H1 (cell line): ENCODE results near the gene HSD11B1L. TPM values are rescaled to one million over a fixed set of nuclear protein-coding genes. Genes with fewer than 3 reads are reported as not detected.

Source experiments
- CTCF ChIA-PET: fragments of 300-600 bp; sonication (Branson Sonifier 250); formaldehyde crosslinking; loops from one replicate; lab custom pipeline; 2021; ENCODE audit not compliant: partially characterized antibody; lab: Charles Lee
- POLR2A ChIA-PET: fragments of 300-600 bp; sonication (Branson Sonifier 250); formaldehyde crosslinking; loops from one replicate; lab custom pipeline; 2021; ENCODE audit warnings: inconsistent platforms; ENCODE audit not compliant: partially characterized antibody; lab: Charles Lee
- DNase-seq, 2 experiments: peaks; one replicate each; pipeline versions ENCODE4 v3.0.0 to v3.0.0-alpha.2; 2010 to 2022; ENCODE audit warnings: low spot score in 2 of 2, low read depth in 1 of 2, mixed read lengths in 1 of 2
- FAIRE-seq: peaks from 2 replicates; lab custom pipeline; 2011; peaks lifted over from hg19 to GRCh38; lab: Jason Lieb, UNC
- H2AFZ ChIP-seq: 2 replicates; pipeline ENCODE4 v1.8.1; 2012; ENCODE audit warnings: low read length, inconsistent platforms
- H2AK5ac ChIP-seq: 2 replicates; pipeline ENCODE4 v1.6.1; 2013; ENCODE audit warnings: low read depth, low read length
- H2BK120ac ChIP-seq: replicated peaks from 2 replicates; pipeline ENCODE3; 2013; ENCODE audit warnings: low read depth, low read length, inconsistent platforms
- H2BK12ac ChIP-seq: 2 replicates; pipeline ENCODE4 v1.6.1; 2013; ENCODE audit warnings: low read depth, low read length
- H2BK15ac ChIP-seq: 2 replicates; pipeline ENCODE4 v1.6.1; 2013; ENCODE audit warnings: low read length
- H2BK20ac ChIP-seq: 2 replicates; pipeline ENCODE4 v1.6.1; 2013; ENCODE audit warnings: low read length
- H2BK5ac ChIP-seq: 2 replicates; pipeline ENCODE4 v1.6.1; 2013; ENCODE audit warnings: low read depth, low read length
- H3K14ac ChIP-seq: 2 replicates; pipeline ENCODE4 v1.6.1; 2013; ENCODE audit warnings: inconsistent platforms; ENCODE audit not compliant: insufficient read length
- H3K18ac ChIP-seq: 2 replicates; pipeline ENCODE4 v1.6.1; 2013; ENCODE audit warnings: low read length; ENCODE audit errors: extremely low read depth
- H3K23ac ChIP-seq: 2 replicates; pipeline ENCODE4 v1.6.1; 2013; ENCODE audit warnings: inconsistent platforms; ENCODE audit not compliant: insufficient read length
- H3K23me2 ChIP-seq: 2 replicates; pipeline ENCODE4 v1.6.1; 2013; ENCODE audit warnings: low read depth, low read length
- H3K27ac ChIP-seq: 2 replicates; pipeline ENCODE4 v1.6.1; 2011; ENCODE audit warnings: low read depth, low read length, inconsistent platforms
- H3K27me3 ChIP-seq, 4 experiments: replicated peaks in 1 of 4; 1 replicate in 1 of 4; 2 replicates in 3 of 4; pipeline versions ENCODE4 v1.6.1 to v1.8.1; 2011 to 2013; ENCODE audit warnings: low read length in 3 of 4, mild to moderate bottlenecking in 3 of 4, inconsistent platforms in 2 of 4, mixed read lengths in 2 of 4, moderate library complexity in 1 of 4; ENCODE audit not compliant: control insufficient read depth in 3 of 4, insufficient read depth in 3 of 4; ENCODE audit errors: extremely low read depth in 1 of 4
- H3K36me3 ChIP-seq, 4 experiments: 2 replicates each; pipeline versions ENCODE4 v1.6.1 to v1.8.1; 2011 to 2013; ENCODE audit warnings: mild to moderate bottlenecking in 4 of 4, low read length in 3 of 4, moderate library complexity in 2 of 4, control low read depth in 1 of 4, inconsistent platforms in 1 of 4; ENCODE audit not compliant: insufficient read depth in 4 of 4, control insufficient read depth in 2 of 4
- H3K4ac ChIP-seq: replicated peaks from 2 replicates; pipeline ENCODE3; 2013; ENCODE audit warnings: low read length, low read depth, mixed read lengths, inconsistent platforms; ENCODE audit not compliant: insufficient read length
- H3K4me1 ChIP-seq, 4 experiments: replicated peaks in 1 of 4; 1 replicate in 1 of 4; 2 replicates in 3 of 4; pipeline versions ENCODE4 v1.6.1 to v1.8.1; 2011 to 2013; ENCODE audit warnings: low read length in 3 of 4, inconsistent platforms in 2 of 4, mixed read lengths in 1 of 4; ENCODE audit not compliant: insufficient read depth in 4 of 4, control insufficient read depth in 3 of 4
- H3K4me2 ChIP-seq, 2 experiments: 2 replicates each; pipeline versions ENCODE4 v1.6.1 to v1.8.1; 2011 to 2013; ENCODE audit warnings: low read depth in 2 of 2, low read length in 2 of 2, control low read depth in 1 of 2, inconsistent platforms in 1 of 2, mild to moderate bottlenecking in 1 of 2; ENCODE audit not compliant: insufficient read depth in 1 of 2
- H3K4me3 ChIP-seq, 4 experiments: fragments of 200-600, 300-600 bp in 1 of 4; sonication (generic), shearing (Covaris generic), sonication (Bioruptor Twin) in 1 of 4; 2 replicates each; pipeline versions ENCODE4 v1.5.1 to v1.8.1; 2011 to 2016; ENCODE audit warnings: low read length in 4 of 4, low read depth in 3 of 4, control low read depth in 2 of 4, inconsistent platforms in 2 of 4, mild to moderate bottlenecking in 2 of 4, mixed read lengths in 1 of 4, moderate library complexity in 1 of 4; ENCODE audit not compliant: insufficient read depth in 2 of 4; ENCODE audit errors: extremely low read depth in 1 of 4
- H3K56ac ChIP-seq: replicated peaks from 2 replicates; pipeline ENCODE3; 2013; ENCODE audit warnings: low read depth, mild to moderate bottlenecking, mixed read lengths, low read length, inconsistent platforms; ENCODE audit not compliant: insufficient read length
- H3K79me1 ChIP-seq: 2 replicates; pipeline ENCODE4 v1.6.1; 2013; ENCODE audit warnings: low read depth, low read length, control low read depth
- H3K79me2 ChIP-seq, 2 experiments: 2 replicates each; pipeline versions ENCODE4 v1.6.1 to v1.8.1; 2012 to 2013; ENCODE audit warnings: low read length in 2 of 2, mild to moderate bottlenecking in 2 of 2, inconsistent platforms in 1 of 2; ENCODE audit not compliant: insufficient read depth in 2 of 2, control insufficient read depth in 1 of 2
- H3K9ac ChIP-seq, 4 experiments: replicated peaks in 1 of 4; 1 replicate in 1 of 4; 2 replicates in 3 of 4; pipeline versions ENCODE4 v1.6.1 to v1.8.1; 2011 to 2013; ENCODE audit warnings: low read depth in 3 of 4, low read length in 3 of 4, control low read depth in 2 of 4, mild to moderate bottlenecking in 2 of 4, moderate library complexity in 2 of 4, inconsistent platforms in 1 of 4; ENCODE audit errors: extremely low read depth in 1 of 4
- H3K9me3 ChIP-seq, 2 experiments: 2 replicates each; pipeline versions ENCODE4 v1.6.1 to v1.8.1; 2012 to 2013; ENCODE audit warnings: mild to moderate bottlenecking in 2 of 2, moderate library complexity in 2 of 2, control low read depth in 1 of 2, inconsistent platforms in 1 of 2, low read depth in 1 of 2, low read length in 1 of 2, mixed read lengths in 1 of 2; ENCODE audit not compliant: insufficient read depth in 2 of 2
- H4K20me1 ChIP-seq, 2 experiments: replicated peaks in 1 of 2; 2 replicates each; pipeline versions ENCODE3 to v1.8.1; 2011 to 2013; ENCODE audit warnings: inconsistent platforms in 2 of 2, low read length in 2 of 2, mild to moderate bottlenecking in 1 of 2; ENCODE audit not compliant: insufficient read depth in 2 of 2, control insufficient read depth in 1 of 2
- H4K5ac ChIP-seq: 2 replicates; pipeline ENCODE4 v1.6.1; 2013; ENCODE audit warnings: low read length, low read depth, mixed read lengths, inconsistent platforms; ENCODE audit not compliant: insufficient read length
- H4K8ac ChIP-seq: 2 replicates; pipeline ENCODE4 v1.8.0; 2013; ENCODE audit warnings: mild to moderate bottlenecking, moderate library complexity, low read length, inconsistent platforms; ENCODE audit not compliant: insufficient read depth; ENCODE audit errors: extremely low read depth
- H4K91ac ChIP-seq: replicated peaks from 2 replicates; pipeline ENCODE3; 2013; ENCODE audit warnings: low read length, mixed read lengths, inconsistent platforms; ENCODE audit not compliant: insufficient read length
- HDAC2 ChIP-seq, 2 experiments: fragments of 300-600 bp in 1 of 2; sonication (generic) in 1 of 2; IDR thresholded peaks; 2 replicates each; pipeline ENCODE4 v1.6.1; 2011 to 2012; ENCODE audit warnings: low read depth in 2 of 2, low read length in 2 of 2, mild to moderate bottlenecking in 2 of 2, moderate library complexity in 2 of 2, borderline replicate concordance in 1 of 2, inconsistent platforms in 1 of 2
- POLR2A ChIP-seq, 2 experiments: IDR thresholded peaks; 1 replicate in 1 of 2; 2 replicates in 1 of 2; pipeline ENCODE4 v1.6.1; 2011; ENCODE audit warnings: low read depth in 2 of 2, low read length in 2 of 2, mild to moderate bottlenecking in 2 of 2; ENCODE audit errors: control extremely low read depth in 1 of 2
- POLR2AphosphoS5 ChIP-seq: IDR thresholded peaks from 2 replicates; pipeline ENCODE4 v1.6.1; 2011; ENCODE audit warnings: low read depth, low read length
- POU5F1 ChIP-seq: IDR thresholded peaks from 2 replicates; pipeline ENCODE4 v1.6.1; 2011; ENCODE audit warnings: low read depth, mild to moderate bottlenecking, low read length, moderate library complexity
- SIN3A ChIP-seq, 2 experiments: IDR thresholded peaks in 1 of 2; conservative IDR thresholded peaks in 1 of 2; 2 replicates each; pipeline ENCODE4 v1.6.1; 2011 to 2012; ENCODE audit warnings: low read length in 2 of 2, improper control_type of control experiment in 1 of 2, low read depth in 1 of 2, mild to moderate bottlenecking in 1 of 2
- SP2 ChIP-seq: IDR thresholded peaks from 2 replicates; pipeline ENCODE4 v1.6.1; 2012; ENCODE audit warnings: mild to moderate bottlenecking, low read length, inconsistent platforms
- TEAD4 ChIP-seq: IDR thresholded peaks from 2 replicates; pipeline ENCODE4 v1.6.1; 2012; ENCODE audit warnings: low read depth, low read length, inconsistent platforms, mixed read lengths
- WGBS, 2 experiments: shearing (Covaris generic) in 1 of 2; methylation state at CpG; one replicate each; pipeline versions ENCODE4 v1.1.6 to v1.1.7; 2013 to 2015; ENCODE audit warnings: low lambda C conversion rate in 2 of 2, mixed read lengths in 2 of 2, inconsistent platforms in 1 of 2, low coverage in 1 of 2, missing lambda C conversion rate in 1 of 2; ENCODE audit not compliant: insufficient replicate concordance in 2 of 2, insufficient coverage in 1 of 2, insufficient read length in 1 of 2; ENCODE audit errors: extremely low coverage in 1 of 2, missing lambda C conversion rate in 1 of 2; 5-methylcytosine and 5-hydroxymethylcytosine counted together
- polyA plus RNA-seq, 7 experiments: library from polyadenylated mRNA; depleted of rRNA in 3 of 7; stranded (reverse) in 5 of 7; unstranded in 2 of 7; fragments of >200 nt in 5 of 7; fragments of 200-250 nt in 2 of 7; gene quantifications; 1 replicate in 5 of 7; 2 replicates in 1 of 7; 4 replicates in 1 of 7; pipeline versions ENCODE4 v1.2.1 to v1.2.3, GENCODE V29; 2011 to 2013; ENCODE audit warnings: missing spikeins in 2 of 7, mixed read lengths in 2 of 7
- total RNA-seq: library from RNA; stranded (reverse); fragmentation: NEBNext Ultra II Directional; extraction: Animal tissue kit (Norgen Biotek cat#: 25700); gene quantifications from 2 replicates; pipeline ENCODE4 v1.2.1, GENCODE V29; 2021

HSD11B1L gene
- total and polyA plus RNA-seq, 2 of the 8 experiments (the other 6 are each of a cell fraction or from before 2014, with no cell fraction given): 8.2 to 20.6 TPM

GRCh38 chr19:5697022-5697889 lies 16.4 kb downstream of the HSD11B1L start:
- no peak for TF ChIP-seq HDAC2 (IDR thresholded peaks at IDR 0.05; ENCODE audit: borderline replicate concordance in 1 of 2, low read depth in 2 of 2, low read length in 2 of 2)
- TF ChIP-seq TEAD4: no peak
- no peak for TF ChIP-seq POU5F1
- peak; percentile 36 to 78; a peak in 2 of 3 replicates for TF ChIP-seq POLR2A (IDR thresholded peaks at IDR 0.05; ENCODE audit: control extremely low read depth in 1 of 2, low read depth in 2 of 2, low read length in 2 of 2)
- no peak for TF ChIP-seq SIN3A (conservative IDR thresholded peaks at IDR 0.05 in 1 of 2, IDR thresholded peaks at IDR 0.05 in 1 of 2; ENCODE audit: low read depth in 1 of 2, low read length in 2 of 2)
- peak; percentile 70 for TF ChIP-seq POLR2AphosphoS5
- TF ChIP-seq SP2: no peak
- no peak overlapping the region for H4K5ac ChIP-seq
- H3K4ac ChIP-seq: no peak overlapping the region
- FAIRE-seq: no peak
- H2BK120ac ChIP-seq: no peak overlapping the region
- no peak overlapping the region for H3K9ac ChIP-seq
- peaks cover 0 to 4% of the 10 kb centered on the region in 2 experiments; a peak in 1 of 4 replicates for H3K9me3 ChIP-seq
- peaks cover 6% of the 10 kb centered on the region for H3K79me1 ChIP-seq
- no peak overlapping the region for H3K4me3 ChIP-seq
- H3K23me2 ChIP-seq: no peaks in the 10 kb centered on the region; the same call in 1 of the 2 replicates
- H3K4me2 ChIP-seq: no peak overlapping the region
- no peak overlapping the region for H2BK15ac ChIP-seq
- H4K8ac ChIP-seq: 0 out of 2 replicates have a peak overlapping the region, but pooled peaks have one; percentile 68
- H4K91ac ChIP-seq: no peak overlapping the region
- H2BK5ac ChIP-seq: peak overlapping the region; percentile 52
- H3K23ac ChIP-seq: no peak overlapping the region
- no peak overlapping the region for H2BK20ac ChIP-seq
- no peak for DNase-seq
- H3K14ac ChIP-seq: no peak overlapping the region
- H3K27me3 ChIP-seq: no peaks in the 10 kb centered on the region
- H2BK12ac ChIP-seq: no peak overlapping the region
- H3K56ac ChIP-seq: no peak overlapping the region
- no peak overlapping the region for H2AK5ac ChIP-seq
- peaks cover 31 to 37% of the 10 kb centered on the region in 2 experiments for H4K20me1 ChIP-seq
- WGBS, 2 experiments: 85% methylated on average over 13 of the region's 25 CpGs; no CpG with 5 or more reads in 1 of the 2 experiments
- CTCF ChIA-PET: interaction anchor here (0.8 to 1.8 kb wide), 3 partner anchors 9 to 23 kb away, joined by 3 to 5 read pairs (median 4); partner anchors contain the start of genes CATSPERD and LONP1
- peaks cover 41 to 85% (median 71%) of the 10 kb centered on the region in 4 experiments for H3K36me3 ChIP-seq
- H3K18ac ChIP-seq: no peak overlapping the region
- peaks cover 0 to 18% of the 10 kb centered on the region in 2 experiments; a peak in 1 of 4 replicates for H3K79me2 ChIP-seq
- POLR2A ChIA-PET: interaction anchor here (1.1 to 15.6 kb wide), 5 partner anchors 7 to 88 kb away, joined by 3 to 620 read pairs (median 10); partner anchors contain the start of genes CATSPERD, LONP1 and RPL36
- H3K27ac ChIP-seq: no peak overlapping the region; the same call in 1 of the 2 replicates
- no peak overlapping the region for H2AFZ ChIP-seq
- H3K4me1 ChIP-seq: no peaks in the 10 kb centered on the region
